HCT116 (cell line): ENCODE measurements around the gene SOD3. TPM values are rescaled to one million over a fixed set of nuclear protein-coding genes. Genes with fewer than 3 reads are reported as not detected.

Experiments
- ATAC-seq: fragments of 200-7000 bp; cut with Tn5 transposase; 2 replicates; pipeline ENCODE4 v1.9.1; 2020; ENCODE audit warnings: mild to moderate bottlenecking, moderate library complexity
- BruUV-seq: library from RNA; stranded (reverse); fragments of 400-500 nt; replicated peaks from 2 replicates; lab custom pipeline; 2021; lab: Mats Ljungman, UMichigan
- CTCF ChIA-PET: fragments of 300-600 bp; sonication (Branson Sonifier 250); formaldehyde crosslinking; loops from one replicate; lab custom pipeline; 2021; ENCODE audit warnings: antibody characterized with exemption; lab: Charles Lee
- POLR2A ChIA-PET: fragments of 300-600, 350-600 bp; sonication (Branson Sonifier 250); formaldehyde crosslinking; loops from one replicate; lab custom pipeline; 2021; ENCODE audit warnings: antibody characterized with exemption; lab: Charles Lee
- RAD21 ChIA-PET, 2 experiments: fragments of 300-600 bp; sonication (Branson Sonifier 250); formaldehyde crosslinking; loops; one replicate each; lab custom pipeline; 2023; ENCODE audit warnings: low total read pairs in 2 of 2; ENCODE audit not compliant: uncharacterized antibody in 2 of 2, unreplicated experiment in 2 of 2, low non-redundant PET in 1 of 2; lab: Charles Lee
- DNase-seq: peaks from one replicate; pipeline ENCODE4 v3.0.0-alpha.2; 2010; ENCODE audit warnings: low read depth, low spot score
- H2AFZ ChIP-seq: fragments of 200-600 bp; shearing (Covaris generic), sonication (generic); 2 replicates; pipeline ENCODE4 v1.6.1; 2017; ENCODE audit warnings: low read depth, mixed run types, mixed read lengths, antibody characterized with exemption, low read length; ENCODE audit not compliant: poor library complexity, severe bottlenecking
- H3K27ac ChIP-seq: 2 replicates; pipeline ENCODE4 v1.5.1; 2012; ENCODE audit warnings: low read depth, low read length
- H3K27me3 ChIP-seq: fragments of 200-600 bp; sonication (generic); 2 replicates; pipeline ENCODE4 v1.6.1; 2016; ENCODE audit warnings: mixed run types, low read length, mixed read lengths; ENCODE audit not compliant: insufficient read depth
- H3K36me3 ChIP-seq, 2 experiments: fragments of 200-500 bp in 1 of 2; fragments of 200-600 bp in 1 of 2; sonication (Bioruptor generic) in 1 of 2; sonication (generic) in 1 of 2; 2 replicates each; pipeline versions ENCODE4 v1.5.1 to v1.6.1; 2014 to 2016; ENCODE audit warnings: low read length in 2 of 2, inconsistent platforms in 1 of 2, mixed read lengths in 1 of 2, mixed run types in 1 of 2; ENCODE audit not compliant: insufficient read depth in 2 of 2, control insufficient read depth in 1 of 2
- H3K4me1 ChIP-seq, 2 experiments: fragments of 200-600 bp in 1 of 2; sonication (generic) in 1 of 2; 2 replicates each; pipeline versions ENCODE4 v1.5.1 to v1.6.1; 2012 to 2017; ENCODE audit warnings: low read length in 2 of 2, inconsistent platforms in 1 of 2, mild to moderate bottlenecking in 1 of 2, mixed read lengths in 1 of 2, mixed run types in 1 of 2, moderate library complexity in 1 of 2; ENCODE audit not compliant: insufficient read depth in 2 of 2, control insufficient read depth in 1 of 2
- H3K4me2 ChIP-seq: fragments of 200-600 bp; sonication (generic); 2 replicates; pipeline ENCODE4 v1.6.1; 2017; ENCODE audit warnings: mixed run types, low read length, mixed read lengths
- H3K4me3 ChIP-seq, 2 experiments: fragments of 200-600 bp in 1 of 2; sonication (generic) in 1 of 2; replicated peaks in 1 of 2; 2 replicates each; pipeline ENCODE4 v1.5.1; 2011 to 2016; ENCODE audit warnings: low read length in 2 of 2, control low read depth in 1 of 2, low read depth in 1 of 2, mild to moderate bottlenecking in 1 of 2, mixed read lengths in 1 of 2, mixed run types in 1 of 2
- H3K79me2 ChIP-seq: fragments of 200-600 bp; sonication (generic); 2 replicates; pipeline ENCODE4 v1.6.1; 2017; ENCODE audit warnings: mild to moderate bottlenecking, mixed run types, low read length, moderate library complexity, mixed read lengths; ENCODE audit not compliant: insufficient read depth
- H3K9ac ChIP-seq: fragments of 200-600 bp; sonication (generic); 2 replicates; pipeline ENCODE4 v1.6.1; 2016; ENCODE audit warnings: low read length, mixed read lengths
- H3K9me2 ChIP-seq: fragments of 200-600 bp; sonication (generic), shearing (Covaris generic); 2 replicates; pipeline ENCODE4 v1.6.1; 2017; ENCODE audit warnings: mixed run types, mild to moderate bottlenecking, moderate library complexity; ENCODE audit not compliant: insufficient read depth
- H3K9me3 ChIP-seq, 2 experiments: fragments of 200-500 bp in 1 of 2; fragments of 200-600 bp in 1 of 2; sonication (Bioruptor generic) in 1 of 2; sonication (generic) in 1 of 2; 2 replicates each; pipeline ENCODE4 v1.6.1; 2014 to 2017; ENCODE audit warnings: low read length in 2 of 2, mixed read lengths in 2 of 2, inconsistent platforms in 1 of 2, low read depth in 1 of 2, mild to moderate bottlenecking in 1 of 2, mixed run types in 1 of 2, moderate library complexity in 1 of 2; ENCODE audit not compliant: control insufficient read depth in 1 of 2, insufficient read depth in 1 of 2
- H4K20me1 ChIP-seq: fragments of 200-600 bp; sonication (generic), shearing (Covaris generic); 2 replicates; pipeline ENCODE4 v1.6.1; 2017; ENCODE audit warnings: mixed run types, mild to moderate bottlenecking, moderate library complexity; ENCODE audit not compliant: insufficient read depth
- CEBPB ChIP-seq: IDR thresholded peaks from 2 replicates; pipeline ENCODE4 v1.6.1; 2012; ENCODE audit warnings: low read depth
- POLR2AphosphoS5 ChIP-seq: IDR thresholded peaks from 2 replicates; pipeline ENCODE4 v1.6.1; 2011; ENCODE audit warnings: mild to moderate bottlenecking, low read depth, low read length, moderate library complexity
- SP1 ChIP-seq: IDR thresholded peaks from 2 replicates; pipeline ENCODE4 v1.6.1; 2012; ENCODE audit warnings: low read depth
- TCF7L2 ChIP-seq: IDR thresholded peaks from 2 replicates; pipeline ENCODE4 v1.7.0; 2011; ENCODE audit warnings: borderline replicate concordance, inconsistent platforms; ENCODE audit not compliant: insufficient read depth, insufficient read length; ENCODE audit errors: extremely low read depth
- intact Hi-C: fragments of 100-400 bp; cut with micrococcal nuclease; formaldehyde crosslinking; loops from 2 replicates; pipeline ENCODE4 v1.10.0; 2022
- total RNA-seq: library from RNA; stranded (reverse); gene quantifications from one replicate; pipeline ENCODE4 v1.2.1, GENCODE V29; 2021; ENCODE audit not compliant: unreplicated experiment
- TF ChIP-seq, protein P1 (sequence below), 3 experiments: fragments of 200-600 bp in 1 of 3; sonication (generic) in 1 of 3; IDR thresholded peaks in 2 of 3; conservative IDR thresholded peaks in 1 of 3; 2 replicates each; pipeline ENCODE4 v1.5.1; 2012 to 2017; ENCODE audit warnings: low read depth in 2 of 3, low read length in 2 of 3, antibody characterized with exemption in 1 of 3, borderline replicate concordance in 1 of 3, control low read depth in 1 of 3, mild to moderate bottlenecking in 1 of 3, mixed read lengths in 1 of 3, mixed run types in 1 of 3, moderate library complexity in 1 of 3; ENCODE audit not compliant: insufficient read depth in 1 of 3
- TF ChIP-seq, protein P2 (sequence below): IDR thresholded peaks from 2 replicates; pipeline ENCODE4 v1.6.1; 2012; ENCODE audit warnings: low read depth
- TF ChIP-seq, protein P3 (sequence below): IDR thresholded peaks from 2 replicates; pipeline ENCODE4 v1.6.1; 2011; ENCODE audit warnings: mild to moderate bottlenecking, low read length, moderate library complexity; ENCODE audit not compliant: insufficient replicate concordance; ENCODE audit errors: extremely low read depth
- TF ChIP-seq, protein P4 (sequence below): IDR thresholded peaks from 2 replicates; pipeline ENCODE4 v1.6.1; 2012

Gene SOD3
- total RNA-seq, 1 experiment from 2014 or later = 0.25 TPM

DNA sequence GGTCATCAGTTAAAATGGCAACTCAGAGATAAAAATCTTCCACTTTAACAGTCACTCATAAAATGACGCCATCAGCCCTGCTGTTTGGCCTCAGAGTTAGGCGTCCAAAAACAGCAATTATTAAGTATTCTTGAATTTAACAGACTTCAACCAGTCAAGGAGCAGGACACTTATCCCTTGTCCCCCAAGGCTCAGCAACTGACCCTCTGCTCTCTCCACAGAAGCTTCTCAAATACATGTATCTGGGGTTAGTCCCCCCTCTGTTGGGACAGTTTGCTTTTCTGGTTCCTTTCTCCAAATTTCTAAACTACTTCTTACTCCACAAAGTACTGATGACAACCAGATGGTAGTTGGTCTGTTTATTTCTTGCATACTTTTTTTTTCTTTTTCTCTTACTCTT lies 54.4 kb downstream of the SOD3 start:
- intact Hi-C loops = no loop called here
- H3K4me1 ChIP-seq = peaks cover 0 to 8% of the 10 kb centered on the region in 2 experiments; a peak in 2 of 4 replicates
- ATAC-seq = no peak

More for the DNA sequence above, 54.4 kb downstream of the SOD3 start:
- DNase-seq = no peak
- Histone ChIP-seq H3K4me2 (no peak overlapping the region), H4K20me1 (no peaks in the 10 kb centered on the region), H2AFZ (no peak overlapping the region), H3K9me2 (no peaks in the 10 kb centered on the region), H3K36me3 (no peaks in the 10 kb centered on the region), H3K9ac (no peak overlapping the region), H3K27me3 (no peaks in the 10 kb centered on the region), H3K27ac (no peak overlapping the region), H3K79me2 (no peaks in the 10 kb centered on the region), H3K4me3 (no peak overlapping the region), H3K9me3 (no peaks in the 10 kb centered on the region)
- POLR2A ChIA-PET = no interaction called here
- no TSS peak for BruUV-seq
- RAD21 ChIA-PET = no interaction called here
- TF ChIP-seq, protein P1, sequence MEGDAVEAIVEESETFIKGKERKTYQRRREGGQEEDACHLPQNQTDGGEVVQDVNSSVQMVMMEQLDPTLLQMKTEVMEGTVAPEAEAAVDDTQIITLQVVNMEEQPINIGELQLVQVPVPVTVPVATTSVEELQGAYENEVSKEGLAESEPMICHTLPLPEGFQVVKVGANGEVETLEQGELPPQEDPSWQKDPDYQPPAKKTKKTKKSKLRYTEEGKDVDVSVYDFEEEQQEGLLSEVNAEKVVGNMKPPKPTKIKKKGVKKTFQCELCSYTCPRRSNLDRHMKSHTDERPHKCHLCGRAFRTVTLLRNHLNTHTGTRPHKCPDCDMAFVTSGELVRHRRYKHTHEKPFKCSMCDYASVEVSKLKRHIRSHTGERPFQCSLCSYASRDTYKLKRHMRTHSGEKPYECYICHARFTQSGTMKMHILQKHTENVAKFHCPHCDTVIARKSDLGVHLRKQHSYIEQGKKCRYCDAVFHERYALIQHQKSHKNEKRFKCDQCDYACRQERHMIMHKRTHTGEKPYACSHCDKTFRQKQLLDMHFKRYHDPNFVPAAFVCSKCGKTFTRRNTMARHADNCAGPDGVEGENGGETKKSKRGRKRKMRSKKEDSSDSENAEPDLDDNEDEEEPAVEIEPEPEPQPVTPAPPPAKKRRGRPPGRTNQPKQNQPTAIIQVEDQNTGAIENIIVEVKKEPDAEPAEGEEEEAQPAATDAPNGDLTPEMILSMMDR (IDR thresholded peaks at IDR 0.05 in 2 of 3, conservative IDR thresholded peaks at IDR 0.05 in 1 of 3; ENCODE audit: borderline replicate concordance in 1 of 3, insufficient read depth in 1 of 3, low read depth in 2 of 3, low read length in 2 of 3) = no peak
- TF ChIP-seq, protein P2, sequence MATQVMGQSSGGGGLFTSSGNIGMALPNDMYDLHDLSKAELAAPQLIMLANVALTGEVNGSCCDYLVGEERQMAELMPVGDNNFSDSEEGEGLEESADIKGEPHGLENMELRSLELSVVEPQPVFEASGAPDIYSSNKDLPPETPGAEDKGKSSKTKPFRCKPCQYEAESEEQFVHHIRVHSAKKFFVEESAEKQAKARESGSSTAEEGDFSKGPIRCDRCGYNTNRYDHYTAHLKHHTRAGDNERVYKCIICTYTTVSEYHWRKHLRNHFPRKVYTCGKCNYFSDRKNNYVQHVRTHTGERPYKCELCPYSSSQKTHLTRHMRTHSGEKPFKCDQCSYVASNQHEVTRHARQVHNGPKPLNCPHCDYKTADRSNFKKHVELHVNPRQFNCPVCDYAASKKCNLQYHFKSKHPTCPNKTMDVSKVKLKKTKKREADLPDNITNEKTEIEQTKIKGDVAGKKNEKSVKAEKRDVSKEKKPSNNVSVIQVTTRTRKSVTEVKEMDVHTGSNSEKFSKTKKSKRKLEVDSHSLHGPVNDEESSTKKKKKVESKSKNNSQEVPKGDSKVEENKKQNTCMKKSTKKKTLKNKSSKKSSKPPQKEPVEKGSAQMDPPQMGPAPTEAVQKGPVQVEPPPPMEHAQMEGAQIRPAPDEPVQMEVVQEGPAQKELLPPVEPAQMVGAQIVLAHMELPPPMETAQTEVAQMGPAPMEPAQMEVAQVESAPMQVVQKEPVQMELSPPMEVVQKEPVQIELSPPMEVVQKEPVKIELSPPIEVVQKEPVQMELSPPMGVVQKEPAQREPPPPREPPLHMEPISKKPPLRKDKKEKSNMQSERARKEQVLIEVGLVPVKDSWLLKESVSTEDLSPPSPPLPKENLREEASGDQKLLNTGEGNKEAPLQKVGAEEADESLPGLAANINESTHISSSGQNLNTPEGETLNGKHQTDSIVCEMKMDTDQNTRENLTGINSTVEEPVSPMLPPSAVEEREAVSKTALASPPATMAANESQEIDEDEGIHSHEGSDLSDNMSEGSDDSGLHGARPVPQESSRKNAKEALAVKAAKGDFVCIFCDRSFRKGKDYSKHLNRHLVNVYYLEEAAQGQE = no peak
- TF ChIP-seq, protein P3, sequence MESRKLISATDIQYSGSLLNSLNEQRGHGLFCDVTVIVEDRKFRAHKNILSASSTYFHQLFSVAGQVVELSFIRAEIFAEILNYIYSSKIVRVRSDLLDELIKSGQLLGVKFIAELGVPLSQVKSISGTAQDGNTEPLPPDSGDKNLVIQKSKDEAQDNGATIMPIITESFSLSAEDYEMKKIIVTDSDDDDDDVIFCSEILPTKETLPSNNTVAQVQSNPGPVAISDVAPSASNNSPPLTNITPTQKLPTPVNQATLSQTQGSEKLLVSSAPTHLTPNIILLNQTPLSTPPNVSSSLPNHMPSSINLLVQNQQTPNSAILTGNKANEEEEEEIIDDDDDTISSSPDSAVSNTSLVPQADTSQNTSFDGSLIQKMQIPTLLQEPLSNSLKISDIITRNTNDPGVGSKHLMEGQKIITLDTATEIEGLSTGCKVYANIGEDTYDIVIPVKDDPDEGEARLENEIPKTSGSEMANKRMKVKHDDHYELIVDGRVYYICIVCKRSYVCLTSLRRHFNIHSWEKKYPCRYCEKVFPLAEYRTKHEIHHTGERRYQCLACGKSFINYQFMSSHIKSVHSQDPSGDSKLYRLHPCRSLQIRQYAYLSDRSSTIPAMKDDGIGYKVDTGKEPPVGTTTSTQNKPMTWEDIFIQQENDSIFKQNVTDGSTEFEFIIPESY = no peak
- no peak for TF ChIP-seq TCF7L2
- TF ChIP-seq SP1 = no peak
- no peak for TF ChIP-seq CEBPB
- TF ChIP-seq, protein P4, sequence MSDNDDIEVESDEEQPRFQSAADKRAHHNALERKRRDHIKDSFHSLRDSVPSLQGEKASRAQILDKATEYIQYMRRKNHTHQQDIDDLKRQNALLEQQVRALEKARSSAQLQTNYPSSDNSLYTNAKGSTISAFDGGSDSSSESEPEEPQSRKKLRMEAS = no peak
- no peak for TF ChIP-seq POLR2AphosphoS5
- CTCF ChIA-PET = no interaction called here

Other genes starting within 250 kb of the SOD3 start
- 195 TPM for gene DHX15, start 211.0 kb upstream of the SOD3 start, total RNA-seq
- gene CCDC149, start 117.5 kb downstream of the SOD3 start, total RNA-seq = 5.3 TPM
- not detected for gene LGI2, start 235.4 kb downstream of the SOD3 start, total RNA-seq